ENCODE measurements around the gene TSPEAR.

DNA sequence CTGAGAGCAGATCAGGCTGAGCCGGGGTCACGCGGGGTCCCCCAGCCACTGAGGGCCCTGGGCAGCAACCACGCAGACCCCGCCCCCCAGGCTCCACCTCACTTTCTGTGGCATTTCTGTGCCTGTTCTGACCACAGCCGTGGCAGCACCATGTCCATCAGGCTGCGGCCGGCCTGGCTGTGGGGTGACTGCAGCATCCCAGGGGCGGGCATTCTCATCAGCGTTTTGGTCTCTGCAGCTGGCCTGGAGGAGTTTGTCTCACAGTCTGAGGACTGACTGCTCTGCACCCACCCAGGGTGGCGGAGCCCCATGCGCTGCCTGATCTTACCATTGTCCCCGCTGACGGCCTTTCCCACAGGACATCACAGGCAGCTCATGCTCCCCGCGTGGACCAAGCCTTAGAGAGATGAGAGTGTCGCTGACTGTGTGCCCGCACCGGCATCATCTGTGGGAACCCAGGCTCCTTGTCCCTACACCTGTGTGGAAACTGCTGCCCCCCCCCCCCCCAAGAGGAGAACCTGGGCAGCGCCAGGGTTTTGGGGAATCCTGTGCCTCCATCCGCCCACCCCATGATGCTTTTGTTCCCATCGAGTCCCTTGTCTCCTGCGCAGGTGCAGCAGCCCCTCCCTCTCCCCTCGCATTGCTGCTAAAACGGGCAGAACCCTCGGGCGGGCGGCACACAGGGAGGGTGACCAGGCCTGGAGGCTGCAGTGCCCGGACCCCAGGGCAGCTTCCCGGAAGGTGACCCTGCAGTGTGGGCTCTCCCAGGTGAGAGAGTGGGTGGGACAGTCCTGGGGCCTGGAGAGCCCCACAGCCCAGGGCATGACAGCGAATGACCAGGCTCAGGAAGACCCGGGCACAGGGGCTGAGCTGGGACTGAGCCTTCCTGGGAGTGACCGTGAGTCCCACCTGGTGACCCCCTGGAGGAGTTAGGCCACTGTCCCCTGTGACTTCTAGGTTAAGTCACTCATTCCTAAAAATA is 173.2 kb downstream of the TSPEAR start:
- TF ChIP-seq, protein P1, sequence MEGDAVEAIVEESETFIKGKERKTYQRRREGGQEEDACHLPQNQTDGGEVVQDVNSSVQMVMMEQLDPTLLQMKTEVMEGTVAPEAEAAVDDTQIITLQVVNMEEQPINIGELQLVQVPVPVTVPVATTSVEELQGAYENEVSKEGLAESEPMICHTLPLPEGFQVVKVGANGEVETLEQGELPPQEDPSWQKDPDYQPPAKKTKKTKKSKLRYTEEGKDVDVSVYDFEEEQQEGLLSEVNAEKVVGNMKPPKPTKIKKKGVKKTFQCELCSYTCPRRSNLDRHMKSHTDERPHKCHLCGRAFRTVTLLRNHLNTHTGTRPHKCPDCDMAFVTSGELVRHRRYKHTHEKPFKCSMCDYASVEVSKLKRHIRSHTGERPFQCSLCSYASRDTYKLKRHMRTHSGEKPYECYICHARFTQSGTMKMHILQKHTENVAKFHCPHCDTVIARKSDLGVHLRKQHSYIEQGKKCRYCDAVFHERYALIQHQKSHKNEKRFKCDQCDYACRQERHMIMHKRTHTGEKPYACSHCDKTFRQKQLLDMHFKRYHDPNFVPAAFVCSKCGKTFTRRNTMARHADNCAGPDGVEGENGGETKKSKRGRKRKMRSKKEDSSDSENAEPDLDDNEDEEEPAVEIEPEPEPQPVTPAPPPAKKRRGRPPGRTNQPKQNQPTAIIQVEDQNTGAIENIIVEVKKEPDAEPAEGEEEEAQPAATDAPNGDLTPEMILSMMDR (IDR thresholded peaks at IDR 0.05; ENCODE audit: low read depth, low read length, poor library complexity, severe bottlenecking): no peak
- TF ChIP-seq EZH2phosphoT487 (IDR thresholded peaks at IDR 0.05; ENCODE audit: borderline replicate concordance, low read length): no peak

All from DOHH2 (cell line).